Astrocyte (in vitro differentiated cells and primary cell): Measurements from ENCODE around the gene MYCBPAP. TPM values are rescaled to one million over a fixed set of nuclear protein-coding genes. Genes with fewer than 3 reads are reported as not detected.

Experiments
- DNase-seq: peaks from one replicate; pipeline ENCODE4 v3.0.0-alpha.2; 2010; ENCODE audit warnings: low read depth
- FAIRE-seq: peaks from 2 replicates; lab custom pipeline; 2011; peaks lifted over from hg19 to GRCh38; lab: Jason Lieb, UNC
- H2AFZ ChIP-seq: 2 replicates; pipeline ENCODE4 v1.6.0; 2012; ENCODE audit warnings: low read depth, low read length, inconsistent platforms
- H3K27ac ChIP-seq: 2 replicates; pipeline ENCODE4 v1.5.1; 2011; ENCODE audit warnings: low read depth, low read length, inconsistent platforms
- H3K27me3 ChIP-seq: 2 replicates; pipeline ENCODE4 v1.6.0; 2011; ENCODE audit warnings: low read length, inconsistent platforms; ENCODE audit not compliant: insufficient read depth
- H3K36me3 ChIP-seq: 2 replicates; pipeline ENCODE4 v1.5.1; 2011; ENCODE audit warnings: low read length, inconsistent platforms; ENCODE audit not compliant: insufficient read depth
- H3K4me1 ChIP-seq: 2 replicates; pipeline ENCODE4 v1.5.1; 2011; ENCODE audit warnings: low read length, inconsistent platforms; ENCODE audit not compliant: insufficient read depth
- H3K4me2 ChIP-seq: 2 replicates; pipeline ENCODE4 v1.6.0; 2012; ENCODE audit warnings: low read length, inconsistent platforms
- H3K4me3 ChIP-seq: 2 replicates; pipeline ENCODE4 v1.5.1; 2011; ENCODE audit warnings: low read depth, mild to moderate bottlenecking, low read length, inconsistent platforms; ENCODE audit not compliant: insufficient read depth
- H3K79me2 ChIP-seq: 2 replicates; pipeline ENCODE4 v1.6.0; 2012; ENCODE audit warnings: mild to moderate bottlenecking, low read length, inconsistent platforms; ENCODE audit not compliant: insufficient read depth
- H3K9ac ChIP-seq: 2 replicates; pipeline ENCODE4 v1.6.0; 2012; ENCODE audit warnings: mild to moderate bottlenecking, low read length, inconsistent platforms
- H3K9me3 ChIP-seq: 2 replicates; pipeline ENCODE4 v1.5.1; 2012; ENCODE audit warnings: low read depth, mild to moderate bottlenecking, low read length, inconsistent platforms; ENCODE audit not compliant: insufficient read depth
- H4K20me1 ChIP-seq: 2 replicates; pipeline ENCODE4 v1.6.0; 2012; ENCODE audit warnings: low read length, inconsistent platforms; ENCODE audit not compliant: insufficient read depth
- H3K27ac Mint-ChIP-seq: one replicate; pipeline ENCODE4 v1.8.0; 2021; ENCODE audit warnings: mild to moderate bottlenecking, mixed read lengths; ENCODE audit not compliant: unreplicated experiment
- H3K27me3 Mint-ChIP-seq: one replicate; pipeline ENCODE4 v1.8.0; 2021; ENCODE audit warnings: low read depth, mixed read lengths; ENCODE audit not compliant: unreplicated experiment
- H3K36me3 Mint-ChIP-seq: one replicate; pipeline ENCODE4 v1.8.0; 2021; ENCODE audit warnings: low read depth, mixed read lengths; ENCODE audit not compliant: unreplicated experiment
- H3K4me1 Mint-ChIP-seq: one replicate; pipeline ENCODE4 v1.8.0; 2021; ENCODE audit warnings: low read depth, mixed read lengths; ENCODE audit not compliant: unreplicated experiment
- H3K4me3 Mint-ChIP-seq: one replicate; pipeline ENCODE4 v1.8.0; 2021; ENCODE audit warnings: mild to moderate bottlenecking, moderate library complexity, mixed read lengths; ENCODE audit not compliant: unreplicated experiment
- H3K9me3 Mint-ChIP-seq: one replicate; pipeline ENCODE4 v1.8.0; 2021; ENCODE audit warnings: mild to moderate bottlenecking, mixed read lengths; ENCODE audit not compliant: unreplicated experiment
- EZH2 ChIP-seq: IDR thresholded peaks from 2 replicates; pipeline ENCODE4 v1.6.1; 2012; ENCODE audit warnings: mild to moderate bottlenecking, low read length, inconsistent platforms; ENCODE audit not compliant: insufficient read depth
- total RNA-seq: library from RNA; stranded (reverse); gene quantifications from 2 replicates; pipeline ENCODE4 v1.2.1, GENCODE V29; 2021
- TF ChIP-seq, protein P1 (sequence below): IDR thresholded peaks from 2 replicates; pipeline ENCODE4 v1.5.1; 2011; ENCODE audit warnings: low read depth, mild to moderate bottlenecking, inconsistent platforms, low read length, moderate library complexity; ENCODE audit not compliant: insufficient read depth

Gene MYCBPAP
- total RNA-seq, 1 donor from 2014 or later = 1.4 TPM

- Histone ChIP-seq H2AFZ (no peak overlapping the region), H3K27ac (no peak overlapping the region), H3K79me2 (no peaks in the 10 kb centered on the region), H3K4me1 (peaks cover 26% of the 10 kb centered on the region), H3K9me3 (no peaks in the 10 kb centered on the region), H3K36me3 (no peaks in the 10 kb centered on the region), H3K4me2 (no peak overlapping the region), H3K9ac (no peak overlapping the region), H3K27me3 (peaks cover 5% of the 10 kb centered on the region), H3K4me3 (no peak overlapping the region), H4K20me1 (no peaks in the 10 kb centered on the region)
- peaks cover 9% of the 10 kb centered on the region for H3K36me3 Mint-ChIP-seq
- H3K27ac Mint-ChIP-seq = no peak overlapping the region
- H3K9me3 Mint-ChIP-seq = peaks cover 2% of the 10 kb centered on the region
- TF ChIP-seq EZH2 = no peak
- TF ChIP-seq, protein P1, sequence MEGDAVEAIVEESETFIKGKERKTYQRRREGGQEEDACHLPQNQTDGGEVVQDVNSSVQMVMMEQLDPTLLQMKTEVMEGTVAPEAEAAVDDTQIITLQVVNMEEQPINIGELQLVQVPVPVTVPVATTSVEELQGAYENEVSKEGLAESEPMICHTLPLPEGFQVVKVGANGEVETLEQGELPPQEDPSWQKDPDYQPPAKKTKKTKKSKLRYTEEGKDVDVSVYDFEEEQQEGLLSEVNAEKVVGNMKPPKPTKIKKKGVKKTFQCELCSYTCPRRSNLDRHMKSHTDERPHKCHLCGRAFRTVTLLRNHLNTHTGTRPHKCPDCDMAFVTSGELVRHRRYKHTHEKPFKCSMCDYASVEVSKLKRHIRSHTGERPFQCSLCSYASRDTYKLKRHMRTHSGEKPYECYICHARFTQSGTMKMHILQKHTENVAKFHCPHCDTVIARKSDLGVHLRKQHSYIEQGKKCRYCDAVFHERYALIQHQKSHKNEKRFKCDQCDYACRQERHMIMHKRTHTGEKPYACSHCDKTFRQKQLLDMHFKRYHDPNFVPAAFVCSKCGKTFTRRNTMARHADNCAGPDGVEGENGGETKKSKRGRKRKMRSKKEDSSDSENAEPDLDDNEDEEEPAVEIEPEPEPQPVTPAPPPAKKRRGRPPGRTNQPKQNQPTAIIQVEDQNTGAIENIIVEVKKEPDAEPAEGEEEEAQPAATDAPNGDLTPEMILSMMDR = no peak
- H3K4me1 Mint-ChIP-seq = peaks cover 17% of the 10 kb centered on the region
- peaks cover 40% of the 10 kb centered on the region for H3K27me3 Mint-ChIP-seq
- FAIRE-seq (no peak), DNase-seq (no peak)
- H3K4me3 Mint-ChIP-seq = no peak overlapping the region
These were observed 29.7 kb downstream of the MYCBPAP start for GRCh38 chr17:50537721-50538548.

DNA sequence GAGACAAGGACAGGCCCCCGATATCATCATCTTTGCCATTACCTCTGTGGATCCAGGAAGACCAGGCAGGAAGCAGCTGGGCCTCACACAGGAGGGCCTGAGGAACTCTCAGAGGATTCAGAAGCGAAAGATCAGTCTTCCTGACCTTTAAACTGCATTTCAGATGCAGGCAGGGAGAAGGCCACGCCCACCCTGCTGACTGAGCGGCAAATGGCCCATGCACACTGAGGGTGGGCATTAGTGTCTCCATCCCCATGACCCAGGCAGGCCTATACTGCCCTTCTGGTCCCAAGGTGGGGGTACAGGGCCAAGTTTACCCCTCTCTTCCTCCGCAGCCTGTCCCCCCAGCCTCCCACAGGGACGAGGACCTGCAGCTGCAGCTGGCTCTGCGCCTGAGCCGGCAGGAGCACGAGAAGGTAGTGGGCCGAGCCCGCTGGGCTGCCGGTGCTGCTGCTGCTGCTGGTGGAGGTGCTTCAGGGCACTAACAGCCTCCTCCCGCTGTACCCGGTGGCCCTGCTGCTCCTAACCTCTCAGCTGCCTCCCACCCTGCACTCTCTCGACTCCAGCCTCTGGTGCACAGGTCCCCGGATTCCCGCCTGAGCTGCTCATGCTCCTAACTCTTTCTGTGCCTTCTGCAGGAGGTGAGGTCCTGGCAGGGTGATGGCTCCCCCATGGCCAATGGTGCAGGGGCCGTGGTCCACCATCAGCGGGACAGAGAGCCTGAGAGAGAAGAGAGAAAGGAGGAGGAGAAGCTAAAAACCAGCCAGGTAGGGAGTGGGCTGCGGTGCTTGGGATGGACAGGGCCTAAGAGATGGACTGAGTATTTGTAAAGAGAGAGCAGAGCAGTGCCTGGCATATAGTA lies 30.5 kb downstream of the MYCBPAP start:
- H3K36me3 Mint-ChIP-seq = peaks cover 9% of the 10 kb centered on the region
- FAIRE-seq = no peak
- H3K27ac Mint-ChIP-seq = no peak overlapping the region
- H3K4me3 Mint-ChIP-seq = no peak overlapping the region
- no peak overlapping the region for H2AFZ ChIP-seq
- H3K4me3 ChIP-seq = no peak overlapping the region
- peaks cover 23% of the 10 kb centered on the region for H3K4me1 ChIP-seq
- no peaks in the 10 kb centered on the region for H3K27me3 ChIP-seq
- H4K20me1 ChIP-seq = no peaks in the 10 kb centered on the region
- H3K4me1 Mint-ChIP-seq = peaks cover 14% of the 10 kb centered on the region
- no peak overlapping the region for H3K9ac ChIP-seq
- DNase-seq = no peak
- H3K27me3 Mint-ChIP-seq = peaks cover 34% of the 10 kb centered on the region
- H3K27ac ChIP-seq = no peak overlapping the region
- H3K4me2 ChIP-seq = no peak overlapping the region
- TF ChIP-seq, protein P1 = no peak
- no peak for TF ChIP-seq EZH2
- H3K36me3 ChIP-seq = no peaks in the 10 kb centered on the region
- no peaks in the 10 kb centered on the region for H3K79me2 ChIP-seq
- peaks cover 2% of the 10 kb centered on the region for H3K9me3 Mint-ChIP-seq
- H3K9me3 ChIP-seq = no peaks in the 10 kb centered on the region
